AG09319 (cell line): ENCODE measurements around the gene NAA20.

Experiments
- DNase-seq: peaks from one replicate; pipeline ENCODE4 v3.0.0-alpha.2; 2010; ENCODE audit warnings: low read depth; ENCODE audit errors: extremely low read depth
- TF ChIP-seq, protein P1 (sequence below): IDR thresholded peaks from 2 replicates; pipeline ENCODE4 v1.5.1; 2011; ENCODE audit warnings: low read depth, mild to moderate bottlenecking, inconsistent platforms, low read length, moderate library complexity

The NAA20 gene

DNA sequence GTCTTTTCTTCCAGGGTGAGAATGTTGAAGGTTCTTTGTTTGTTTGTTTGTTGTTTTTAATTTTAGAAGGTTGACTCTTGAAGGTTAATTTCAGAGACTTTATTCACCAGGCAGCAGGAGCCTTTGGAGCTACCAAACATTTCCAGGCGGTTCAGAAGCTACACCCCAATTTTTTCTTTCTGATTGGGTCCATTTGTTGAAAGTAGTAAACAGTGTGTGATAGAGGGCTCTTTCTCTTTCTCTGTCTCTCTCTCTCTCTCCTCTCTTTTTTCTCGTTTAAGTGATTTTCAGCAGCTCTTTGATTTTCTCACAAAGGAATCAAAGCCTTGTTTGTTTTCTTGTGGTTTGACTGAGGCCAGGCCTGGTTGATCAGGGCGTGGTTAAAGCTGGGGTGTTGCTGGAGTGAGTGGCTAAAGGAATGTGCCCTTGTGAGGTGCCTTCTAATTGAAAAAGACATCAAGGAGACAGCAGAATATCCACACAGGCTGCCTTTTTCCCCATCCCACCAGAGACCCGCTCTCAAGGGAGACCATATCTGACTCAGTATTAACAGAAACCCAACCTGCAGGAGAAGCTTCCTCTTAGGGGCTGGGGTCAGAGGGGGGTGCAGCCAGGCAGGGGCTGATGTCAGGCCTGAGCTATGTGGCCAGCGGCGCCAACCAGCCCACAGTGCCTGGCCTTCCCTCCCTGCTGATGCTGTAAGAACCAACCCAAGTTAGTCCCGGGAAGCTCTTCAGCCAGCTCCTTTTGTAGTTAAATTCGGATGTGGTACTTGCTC lies 40.4 kb upstream of the NAA20 start:
- peak; percentile 74 for DNase-seq
- TF ChIP-seq, protein P1, sequence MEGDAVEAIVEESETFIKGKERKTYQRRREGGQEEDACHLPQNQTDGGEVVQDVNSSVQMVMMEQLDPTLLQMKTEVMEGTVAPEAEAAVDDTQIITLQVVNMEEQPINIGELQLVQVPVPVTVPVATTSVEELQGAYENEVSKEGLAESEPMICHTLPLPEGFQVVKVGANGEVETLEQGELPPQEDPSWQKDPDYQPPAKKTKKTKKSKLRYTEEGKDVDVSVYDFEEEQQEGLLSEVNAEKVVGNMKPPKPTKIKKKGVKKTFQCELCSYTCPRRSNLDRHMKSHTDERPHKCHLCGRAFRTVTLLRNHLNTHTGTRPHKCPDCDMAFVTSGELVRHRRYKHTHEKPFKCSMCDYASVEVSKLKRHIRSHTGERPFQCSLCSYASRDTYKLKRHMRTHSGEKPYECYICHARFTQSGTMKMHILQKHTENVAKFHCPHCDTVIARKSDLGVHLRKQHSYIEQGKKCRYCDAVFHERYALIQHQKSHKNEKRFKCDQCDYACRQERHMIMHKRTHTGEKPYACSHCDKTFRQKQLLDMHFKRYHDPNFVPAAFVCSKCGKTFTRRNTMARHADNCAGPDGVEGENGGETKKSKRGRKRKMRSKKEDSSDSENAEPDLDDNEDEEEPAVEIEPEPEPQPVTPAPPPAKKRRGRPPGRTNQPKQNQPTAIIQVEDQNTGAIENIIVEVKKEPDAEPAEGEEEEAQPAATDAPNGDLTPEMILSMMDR = no peak

DNA sequence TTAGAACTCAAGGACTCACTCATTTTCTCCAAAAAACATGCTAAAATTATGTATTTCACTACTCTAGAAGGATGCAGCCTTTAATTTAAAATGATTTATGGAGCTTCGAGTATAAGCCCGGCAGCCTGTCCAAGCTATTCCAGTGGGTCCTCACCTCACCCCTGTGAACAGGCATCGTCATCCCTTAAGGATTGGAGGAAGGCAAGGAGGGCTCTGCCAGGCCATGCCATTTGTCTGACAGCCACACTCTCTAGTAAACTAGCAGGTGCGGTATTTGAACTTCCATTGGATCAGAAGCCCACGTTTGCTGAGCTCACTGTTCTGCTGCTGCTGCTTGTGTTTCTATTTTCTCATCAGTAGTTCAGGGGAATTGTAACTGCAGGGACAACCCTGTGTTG lies 39.8 kb upstream of the NAA20 start:
- DNase-seq = no peak
- TF ChIP-seq, protein P1 = no peak

DNA sequence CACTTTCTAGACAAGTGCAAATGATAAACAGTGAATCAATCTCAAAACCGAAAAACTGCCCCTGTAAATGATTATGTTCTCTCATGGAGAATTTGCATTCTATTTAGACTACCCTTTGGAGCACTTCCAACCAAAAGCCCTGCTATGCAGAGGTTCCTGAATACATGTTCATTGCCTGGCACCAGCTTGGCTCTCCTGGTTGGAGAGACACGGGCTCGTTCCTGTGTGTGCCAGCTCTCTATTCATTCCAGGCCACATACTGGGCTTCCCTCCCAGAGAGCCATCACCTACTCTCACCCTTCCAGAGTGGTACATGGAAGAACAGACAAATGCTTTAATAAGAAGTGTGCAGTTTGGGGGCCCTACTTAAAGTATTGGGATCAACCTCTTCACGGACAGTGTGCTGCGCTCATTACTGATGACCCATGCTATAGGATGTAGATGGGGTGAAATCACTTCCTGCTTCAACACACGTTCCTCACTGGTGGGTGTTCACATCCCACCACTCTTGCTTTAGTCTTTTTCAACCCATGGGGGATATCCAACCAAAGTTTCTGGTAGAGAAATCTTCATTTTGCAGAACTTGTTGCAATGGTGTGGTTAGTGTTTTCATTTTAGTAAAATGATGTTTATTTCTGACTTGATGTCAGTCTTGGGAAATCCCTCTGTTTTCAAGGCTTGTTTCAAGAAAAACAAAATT lies 38.5 kb upstream of the NAA20 start:
- DNase-seq = no peak
- TF ChIP-seq, protein P1 = no peak

DNA sequence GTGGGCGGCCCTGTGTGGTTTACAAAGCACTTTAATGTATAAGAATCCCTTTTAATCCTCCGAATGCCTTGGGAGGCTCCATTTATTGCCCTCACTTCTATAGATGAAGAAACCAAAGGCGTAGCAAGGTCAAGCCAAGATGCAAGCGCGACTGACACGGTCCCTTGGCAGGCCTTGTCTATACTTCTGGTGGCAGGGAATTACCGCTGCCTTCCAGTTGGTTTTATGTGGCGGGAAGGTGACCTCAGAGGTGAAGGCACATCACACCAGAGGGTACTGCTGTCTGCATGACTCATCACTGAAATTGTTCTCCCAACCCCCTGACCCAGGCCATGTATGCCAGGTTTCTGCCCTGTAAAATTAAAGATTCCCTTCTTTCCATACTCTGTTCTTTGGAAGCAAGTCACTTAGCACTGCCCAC lies 36.1 kb upstream of the NAA20 start:
- TF ChIP-seq, protein P1 = no peak
- DNase-seq = no peak

DNA sequence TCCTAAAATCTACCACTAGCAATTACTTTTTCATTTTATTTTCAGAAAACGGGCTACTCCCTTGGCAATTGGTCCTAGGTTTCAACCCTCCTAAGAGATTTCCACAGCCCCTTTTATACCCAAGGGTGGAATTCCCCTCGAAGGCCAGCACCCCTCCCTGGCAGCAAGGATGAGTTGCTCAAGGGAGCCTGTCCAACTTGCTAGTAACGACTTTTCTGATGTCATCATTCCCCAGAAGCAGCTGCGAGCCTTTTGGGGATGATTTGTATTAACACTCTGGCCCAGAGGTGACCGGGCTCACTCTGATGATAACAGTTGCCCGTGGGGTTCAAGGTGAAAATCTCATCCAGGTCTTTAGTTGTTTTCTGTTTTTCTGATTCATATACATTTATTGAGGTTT lies 30.7 kb upstream of the NAA20 start:
- TF ChIP-seq, protein P1 = no peak
- DNase-seq = no peak

DNA sequence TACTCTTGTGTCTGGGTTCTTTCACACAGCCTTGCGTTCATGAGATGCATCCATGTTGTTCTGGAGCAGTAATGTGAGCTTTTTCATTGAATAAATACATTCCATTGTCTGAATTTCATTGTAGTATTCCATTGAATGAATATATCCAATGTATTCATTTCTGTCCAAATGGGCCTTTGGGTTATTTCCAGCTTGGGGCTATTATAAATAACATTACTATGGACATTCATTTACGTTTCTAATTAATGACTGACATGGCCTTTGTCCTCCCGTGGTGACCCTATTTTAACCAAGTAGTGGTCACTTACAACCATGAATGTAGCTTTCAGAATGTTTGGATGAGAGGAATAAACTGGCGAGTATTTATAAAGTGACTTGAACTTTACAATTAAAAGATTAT lies 30.1 kb upstream of the NAA20 start:
- no peak for DNase-seq
- TF ChIP-seq, protein P1 = no peak

DNA sequence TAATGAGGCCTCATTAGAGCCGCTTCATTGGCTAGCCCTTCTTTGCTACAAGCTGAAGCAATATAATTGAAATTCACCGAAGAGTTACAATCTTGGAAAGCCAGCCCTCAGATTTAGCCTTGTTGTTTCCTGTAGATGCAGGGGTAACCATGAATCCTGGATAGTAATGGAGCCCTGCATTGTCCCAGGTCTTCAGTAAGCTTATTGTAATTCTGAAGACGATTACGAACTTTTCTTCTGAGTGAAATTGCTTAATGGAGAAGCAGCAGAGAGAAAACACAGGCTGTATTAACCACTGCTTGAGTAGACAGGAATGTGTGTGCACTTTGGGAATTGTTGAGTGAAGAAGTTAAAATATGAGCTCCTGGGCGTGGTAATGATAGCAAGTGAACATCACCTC lies 26.3 kb upstream of the NAA20 start:
- DNase-seq = no peak
- TF ChIP-seq, protein P1 = no peak
